KMS-11 (cell line): ENCODE measurements around the gene CTDNEP1.

Experiments
- H2AFZ ChIP-seq: fragments of 200-600 bp; sonication (generic); 2 replicates; pipeline ENCODE4 v1.6.1; 2016; ENCODE audit warnings: antibody characterized with exemption, mixed run types, low read depth
- H3K27ac ChIP-seq: fragments of 200-600 bp; sonication (generic); 2 replicates; pipeline ENCODE4 v1.6.1; 2016; ENCODE audit warnings: mild to moderate bottlenecking, mixed run types
- H3K27me3 ChIP-seq: fragments of 200-600 bp; sonication (generic); 2 replicates; pipeline ENCODE4 v1.6.1; 2017; ENCODE audit warnings: mild to moderate bottlenecking, low read depth, mixed run types, moderate library complexity; ENCODE audit not compliant: insufficient read depth
- H3K36me3 ChIP-seq: fragments of 200-600 bp; sonication (generic); 2 replicates; pipeline ENCODE4 v1.6.1; 2017; ENCODE audit warnings: mild to moderate bottlenecking, mixed run types; ENCODE audit not compliant: insufficient read depth
- H3K4me1 ChIP-seq: fragments of 200-600 bp; sonication (generic); 2 replicates; pipeline ENCODE4 v1.6.1; 2016; ENCODE audit warnings: mild to moderate bottlenecking, low read depth, mixed run types; ENCODE audit not compliant: poor library complexity, severe bottlenecking
- H3K4me2 ChIP-seq: fragments of 200-600 bp; sonication (generic); 2 replicates; pipeline ENCODE4 v1.7.0; 2016; ENCODE audit warnings: mild to moderate bottlenecking, mixed run types
- H3K4me3 ChIP-seq: fragments of 200-600 bp; sonication (generic); IDR thresholded peaks from 2 replicates; pipeline ENCODE4 v1.6.1; 2017; ENCODE audit warnings: low read depth, low read length, mixed read lengths; ENCODE audit not compliant: insufficient read depth
- H3K79me2 ChIP-seq: fragments of 200-600 bp; sonication (generic); 2 replicates; pipeline ENCODE4 v1.6.1; 2016; ENCODE audit warnings: low read depth, mixed run types; ENCODE audit not compliant: insufficient read depth
- H3K9ac ChIP-seq: fragments of 200-600 bp; sonication (generic); 2 replicates; pipeline ENCODE4 v1.6.1; 2016; ENCODE audit warnings: mild to moderate bottlenecking, mixed run types
- H4K20me1 ChIP-seq: fragments of 200-600 bp; sonication (generic); 2 replicates; pipeline ENCODE4 v1.6.1; 2016; ENCODE audit warnings: mild to moderate bottlenecking, mixed run types; ENCODE audit not compliant: insufficient read depth
- TF ChIP-seq, protein P1 (sequence below): fragments of 200-600 bp; sonication (generic); conservative IDR thresholded peaks from 2 replicates; pipeline ENCODE4 v1.6.1; 2017; ENCODE audit warnings: low read depth, mild to moderate bottlenecking, antibody characterized with exemption, low read length, moderate library complexity, mixed read lengths

Gene CTDNEP1

DNA sequence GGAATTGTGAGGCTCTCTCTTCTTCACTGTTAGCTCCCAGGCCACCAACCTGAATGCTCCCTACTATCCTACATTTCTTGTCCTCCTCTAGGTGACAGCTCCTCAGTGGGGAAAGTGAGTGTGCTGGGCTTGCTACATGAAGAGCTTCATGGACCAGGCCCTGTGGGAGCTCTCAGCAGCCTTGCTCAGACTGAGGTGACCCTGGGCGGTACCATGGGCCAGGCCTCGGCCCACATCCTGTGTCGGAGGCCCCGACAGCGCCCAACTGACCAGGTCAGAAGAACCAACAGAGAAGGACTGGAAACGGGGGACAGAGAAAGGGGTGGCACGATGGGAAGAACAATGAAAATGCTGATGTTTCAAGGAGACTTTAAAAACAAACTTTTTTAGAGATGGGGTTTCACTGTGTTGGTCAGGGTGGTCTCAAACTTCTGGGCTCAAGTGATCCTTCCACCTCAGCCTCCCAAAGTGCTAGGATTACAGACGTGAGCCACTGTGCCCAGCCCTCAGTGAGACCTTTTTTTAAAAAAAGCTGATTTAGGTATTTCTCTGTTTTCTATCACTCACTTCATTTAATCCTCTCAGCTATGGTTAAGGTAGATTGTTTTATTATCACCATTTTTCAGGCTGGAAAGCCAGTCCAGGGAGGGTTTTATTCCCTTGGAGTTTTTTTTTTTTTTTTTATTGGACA is 5.4 kb upstream of the CTDNEP1 start:
- Histone ChIP-seq H3K4me3 (no peak overlapping the region), H2AFZ (no peak overlapping the region), H3K9ac (no peak overlapping the region), H3K36me3 (no peaks in the 10 kb centered on the region), H3K4me2 (no peak overlapping the region), H3K27ac (no peak overlapping the region), H3K79me2 (no peaks in the 10 kb centered on the region), H3K4me1 (no peaks in the 10 kb centered on the region), H4K20me1 (no peaks in the 10 kb centered on the region), H3K27me3 (no peaks in the 10 kb centered on the region)
- TF ChIP-seq, protein P1, sequence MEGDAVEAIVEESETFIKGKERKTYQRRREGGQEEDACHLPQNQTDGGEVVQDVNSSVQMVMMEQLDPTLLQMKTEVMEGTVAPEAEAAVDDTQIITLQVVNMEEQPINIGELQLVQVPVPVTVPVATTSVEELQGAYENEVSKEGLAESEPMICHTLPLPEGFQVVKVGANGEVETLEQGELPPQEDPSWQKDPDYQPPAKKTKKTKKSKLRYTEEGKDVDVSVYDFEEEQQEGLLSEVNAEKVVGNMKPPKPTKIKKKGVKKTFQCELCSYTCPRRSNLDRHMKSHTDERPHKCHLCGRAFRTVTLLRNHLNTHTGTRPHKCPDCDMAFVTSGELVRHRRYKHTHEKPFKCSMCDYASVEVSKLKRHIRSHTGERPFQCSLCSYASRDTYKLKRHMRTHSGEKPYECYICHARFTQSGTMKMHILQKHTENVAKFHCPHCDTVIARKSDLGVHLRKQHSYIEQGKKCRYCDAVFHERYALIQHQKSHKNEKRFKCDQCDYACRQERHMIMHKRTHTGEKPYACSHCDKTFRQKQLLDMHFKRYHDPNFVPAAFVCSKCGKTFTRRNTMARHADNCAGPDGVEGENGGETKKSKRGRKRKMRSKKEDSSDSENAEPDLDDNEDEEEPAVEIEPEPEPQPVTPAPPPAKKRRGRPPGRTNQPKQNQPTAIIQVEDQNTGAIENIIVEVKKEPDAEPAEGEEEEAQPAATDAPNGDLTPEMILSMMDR: no peak

DNA sequence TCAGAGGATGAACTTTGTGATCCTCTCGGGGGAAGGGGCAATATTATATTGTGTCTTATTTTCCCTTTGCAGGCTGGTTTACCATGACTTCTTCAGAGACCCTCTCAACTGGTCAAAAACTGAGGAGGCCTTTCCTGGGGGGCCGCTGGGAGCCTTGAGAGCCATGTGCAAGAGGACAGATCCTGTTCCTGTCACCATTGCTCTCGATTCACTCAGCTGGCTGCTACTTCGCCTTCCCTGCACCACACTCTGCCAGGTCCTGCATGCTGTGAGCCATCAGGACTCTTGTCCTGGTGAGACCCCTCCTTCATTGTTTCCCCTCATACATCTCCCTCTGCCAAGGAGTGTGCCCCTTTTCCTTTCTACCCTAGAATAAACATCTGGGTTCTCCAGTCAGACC is 3.0 kb upstream of the CTDNEP1 start:
- no peaks in the 10 kb centered on the region for H3K36me3 ChIP-seq
- H2AFZ ChIP-seq: no peak overlapping the region
- TF ChIP-seq, protein P1: no peak
- no peaks in the 10 kb centered on the region for H3K4me1 ChIP-seq
- no peaks in the 10 kb centered on the region for H3K79me2 ChIP-seq
- H3K27ac ChIP-seq: no peak overlapping the region
- no peak overlapping the region for H3K9ac ChIP-seq
- H3K27me3 ChIP-seq: no peaks in the 10 kb centered on the region
- no peak overlapping the region for H3K4me2 ChIP-seq
- H4K20me1 ChIP-seq: no peaks in the 10 kb centered on the region
- H3K4me3 ChIP-seq: no peak overlapping the region

DNA sequence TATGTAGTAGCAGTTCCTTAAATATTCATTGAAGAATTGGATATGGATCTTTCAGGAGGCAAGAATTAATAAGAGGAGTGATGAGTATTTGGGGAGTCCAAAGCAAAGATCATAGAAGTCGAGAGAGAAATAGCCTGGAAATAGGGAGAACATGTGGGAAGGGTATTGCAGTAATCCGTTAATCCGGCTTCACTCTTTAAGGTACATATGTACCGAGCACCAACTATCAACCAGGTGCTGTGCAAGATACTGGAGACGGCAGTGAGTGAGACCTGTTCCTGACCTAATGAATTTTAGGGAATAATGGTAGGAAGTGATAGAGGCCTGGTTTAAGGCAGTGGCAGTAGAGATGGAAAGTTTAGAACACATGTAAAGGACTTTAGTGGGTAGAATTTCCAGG is 1.5 kb upstream of the CTDNEP1 start:
- Histone ChIP-seq H3K36me3 (no peaks in the 10 kb centered on the region), H3K4me1 (no peaks in the 10 kb centered on the region), H3K4me2 (peak overlapping the region; percentile 39; the same call in 1 of the 2 replicates), H3K9ac (no peak overlapping the region), H3K27ac (no peak overlapping the region; the same call in 1 of the 2 replicates), H4K20me1 (no peaks in the 10 kb centered on the region), H3K27me3 (no peaks in the 10 kb centered on the region), H3K79me2 (no peaks in the 10 kb centered on the region), H3K4me3 (no peak overlapping the region), H2AFZ (no peak overlapping the region)
- TF ChIP-seq, protein P1: no peak

DNA sequence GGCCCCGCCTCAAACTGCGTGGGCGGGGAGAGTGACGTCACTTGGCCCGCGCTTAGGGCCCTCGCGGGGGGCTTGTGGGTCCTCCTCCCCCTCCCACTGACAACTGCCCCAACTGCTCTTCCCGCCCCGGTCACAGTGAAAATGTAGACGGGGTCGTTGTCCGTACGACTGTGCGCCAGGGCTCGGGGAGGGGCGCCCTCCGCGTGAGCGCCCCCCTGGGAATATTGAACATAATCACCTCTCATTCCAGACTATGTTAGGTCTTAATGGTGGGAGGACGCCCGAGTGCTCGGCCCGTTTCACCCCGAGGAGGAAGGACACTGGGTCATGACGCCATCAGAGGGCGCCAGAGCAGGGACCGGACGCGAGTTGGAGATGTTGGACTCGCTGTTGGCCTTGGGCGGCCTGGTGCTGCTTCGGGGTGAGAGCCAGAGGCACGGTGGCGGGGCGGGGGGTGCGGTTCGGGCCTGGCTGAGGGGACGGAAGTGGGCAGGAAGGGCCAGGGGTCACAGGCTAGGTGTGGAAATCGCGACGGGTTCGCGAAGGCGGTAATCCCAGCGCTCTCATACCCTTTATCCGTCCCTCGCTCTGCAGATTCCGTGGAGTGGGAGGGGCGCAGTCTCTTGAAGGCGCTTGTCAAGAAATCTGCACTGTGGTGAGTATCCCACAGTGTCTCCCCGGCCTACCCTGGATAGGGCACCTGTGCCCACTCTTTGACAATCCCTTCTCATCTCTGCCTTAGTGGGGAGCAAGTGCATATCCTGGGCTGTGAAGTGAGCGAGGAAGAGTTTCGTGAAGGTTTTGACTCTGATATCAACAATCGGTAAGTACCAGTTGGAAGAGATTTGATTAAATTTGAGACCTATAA is 876 bp upstream of the CTDNEP1 start, which contains the start of gene ELP5:
TSS of gene ELP5 (plus strand) at position 40 of the 868 bp plus-strand sequence. CDS start at position 376, 336 bp downstream.
- H2AFZ ChIP-seq: peak within 1 kb of the TSS; percentile 38; the same call in 1 of the 2 replicates
- peak within 1 kb of the TSS; percentile 70 for H3K9ac ChIP-seq
- no peaks in the 10 kb centered on the region for H4K20me1 ChIP-seq
- H3K36me3 ChIP-seq: no peaks in the 10 kb centered on the region
- TF ChIP-seq, protein P1: no peak
- H3K4me3 ChIP-seq: no peak within 1 kb of the TSS
- H3K27ac ChIP-seq: peak within 1 kb of the TSS; percentile 73
- H3K79me2 ChIP-seq: no peaks in the 10 kb centered on the region
- no peaks in the 10 kb centered on the region for H3K4me1 ChIP-seq
- H3K4me2 ChIP-seq: peak within 1 kb of the TSS; percentile 39; the same call in 1 of the 2 replicates
- H3K27me3 ChIP-seq: no peaks in the 10 kb centered on the region
